LNCaP clone FGC (cell line): ENCODE results near the gene CIT.
"Not testable (repeated sequence)": the region's sequence is repeated elsewhere in the genome, so short reads cannot be mapped to it uniquely, and the experiment has no call there.

ENCODE experiments used
- DNase-seq: peaks from one replicate; pipeline ENCODE4 v3.0.0-alpha.2; 2011; ENCODE audit warnings: low read depth
- H3K4me3 ChIP-seq: 2 replicates; pipeline ENCODE4 v1.5.1; 2011; ENCODE audit warnings: mild to moderate bottlenecking, low read depth, low read length, control low read depth
- TF ChIP-seq, protein P1 (sequence below): IDR thresholded peaks from 2 replicates; pipeline ENCODE4 v1.5.1; 2012; ENCODE audit warnings: mild to moderate bottlenecking; ENCODE audit not compliant: control insufficient read depth, insufficient read depth; ENCODE audit errors: extremely low read depth

Gene CIT

DNA sequence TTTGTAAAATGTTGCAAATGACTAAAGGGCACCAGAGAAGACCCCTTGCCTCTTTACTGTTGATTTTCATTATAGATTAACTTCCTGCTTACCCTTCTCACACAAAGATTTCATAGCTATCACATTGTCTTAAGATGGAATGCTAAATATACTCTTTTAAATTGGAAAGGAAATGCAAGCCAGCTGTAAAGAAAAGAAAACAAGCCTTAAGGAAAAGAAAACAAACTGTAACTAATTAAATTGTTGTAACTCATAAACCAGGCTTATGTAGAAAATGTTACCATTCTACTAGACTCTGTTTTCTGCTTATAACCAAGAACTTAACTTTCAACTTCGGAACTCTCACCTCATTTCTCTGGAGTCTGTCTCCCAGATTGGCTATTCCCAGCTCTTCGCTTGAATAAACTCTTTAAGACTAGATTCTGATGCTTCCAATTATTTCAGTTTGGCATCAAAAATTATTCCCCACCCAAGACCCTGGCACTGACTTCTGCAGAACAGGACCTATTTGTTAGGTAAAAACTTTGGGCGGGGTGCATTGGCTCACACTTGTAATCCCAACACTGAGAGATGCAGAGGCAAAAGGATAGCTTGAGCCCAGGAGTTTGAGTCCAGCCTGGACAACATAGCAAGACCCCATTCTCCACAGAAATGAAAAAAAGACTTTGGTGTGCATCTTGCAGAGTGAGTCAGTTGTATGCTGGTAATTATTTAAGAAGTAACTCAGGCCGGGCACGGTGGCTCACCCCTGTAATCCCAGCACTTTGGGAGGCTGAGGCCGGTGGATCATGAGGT is 36.6 kb upstream of the CIT start:
- TF ChIP-seq, protein P1, sequence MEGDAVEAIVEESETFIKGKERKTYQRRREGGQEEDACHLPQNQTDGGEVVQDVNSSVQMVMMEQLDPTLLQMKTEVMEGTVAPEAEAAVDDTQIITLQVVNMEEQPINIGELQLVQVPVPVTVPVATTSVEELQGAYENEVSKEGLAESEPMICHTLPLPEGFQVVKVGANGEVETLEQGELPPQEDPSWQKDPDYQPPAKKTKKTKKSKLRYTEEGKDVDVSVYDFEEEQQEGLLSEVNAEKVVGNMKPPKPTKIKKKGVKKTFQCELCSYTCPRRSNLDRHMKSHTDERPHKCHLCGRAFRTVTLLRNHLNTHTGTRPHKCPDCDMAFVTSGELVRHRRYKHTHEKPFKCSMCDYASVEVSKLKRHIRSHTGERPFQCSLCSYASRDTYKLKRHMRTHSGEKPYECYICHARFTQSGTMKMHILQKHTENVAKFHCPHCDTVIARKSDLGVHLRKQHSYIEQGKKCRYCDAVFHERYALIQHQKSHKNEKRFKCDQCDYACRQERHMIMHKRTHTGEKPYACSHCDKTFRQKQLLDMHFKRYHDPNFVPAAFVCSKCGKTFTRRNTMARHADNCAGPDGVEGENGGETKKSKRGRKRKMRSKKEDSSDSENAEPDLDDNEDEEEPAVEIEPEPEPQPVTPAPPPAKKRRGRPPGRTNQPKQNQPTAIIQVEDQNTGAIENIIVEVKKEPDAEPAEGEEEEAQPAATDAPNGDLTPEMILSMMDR: no peak
- no peak overlapping the region for H3K4me3 ChIP-seq
- DNase-seq: no peak

DNA sequence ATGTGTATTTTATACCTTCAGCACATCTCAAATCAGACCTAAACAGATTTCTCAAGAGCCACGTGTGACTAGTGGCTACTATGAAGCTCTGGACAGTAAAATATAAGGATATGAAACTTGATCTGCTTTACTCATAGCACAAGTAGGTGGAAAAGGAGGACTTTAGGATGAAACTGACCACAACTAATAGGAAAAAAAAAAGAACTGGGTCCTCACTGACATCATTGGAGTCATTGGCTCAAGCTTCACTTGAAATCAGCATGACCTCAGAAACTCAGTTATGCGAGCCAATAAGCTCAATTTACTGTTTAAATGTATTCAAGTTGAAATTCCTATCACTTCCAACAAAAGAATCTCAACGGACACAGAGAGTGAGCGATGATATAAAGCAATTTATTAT is 34.1 kb upstream of the CIT start:
- no peak for DNase-seq
- TF ChIP-seq, protein P1: no peak
- H3K4me3 ChIP-seq: no peak overlapping the region

DNA sequence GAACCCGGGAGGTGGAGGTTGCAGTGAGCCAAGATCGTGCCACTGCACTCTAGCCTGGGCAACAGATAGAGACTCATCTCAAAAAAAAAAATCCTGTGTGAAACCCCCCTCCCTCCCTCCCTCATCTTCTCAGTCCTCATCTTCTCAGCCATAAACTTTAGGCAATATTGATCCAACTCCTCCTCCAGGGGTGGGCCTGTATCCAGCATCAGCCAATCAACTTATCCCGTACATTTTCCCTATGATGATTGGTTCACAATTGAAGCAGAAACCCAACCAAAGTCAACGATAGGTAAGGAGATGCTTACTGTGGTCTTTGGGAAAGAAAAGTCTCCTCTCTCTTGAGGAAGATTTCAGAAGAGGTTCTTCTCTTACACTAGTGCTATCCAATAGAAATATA is 33.5 kb upstream of the CIT start:
- no peak overlapping the region for H3K4me3 ChIP-seq
- no peak for DNase-seq
- TF ChIP-seq, protein P1: no peak

DNA sequence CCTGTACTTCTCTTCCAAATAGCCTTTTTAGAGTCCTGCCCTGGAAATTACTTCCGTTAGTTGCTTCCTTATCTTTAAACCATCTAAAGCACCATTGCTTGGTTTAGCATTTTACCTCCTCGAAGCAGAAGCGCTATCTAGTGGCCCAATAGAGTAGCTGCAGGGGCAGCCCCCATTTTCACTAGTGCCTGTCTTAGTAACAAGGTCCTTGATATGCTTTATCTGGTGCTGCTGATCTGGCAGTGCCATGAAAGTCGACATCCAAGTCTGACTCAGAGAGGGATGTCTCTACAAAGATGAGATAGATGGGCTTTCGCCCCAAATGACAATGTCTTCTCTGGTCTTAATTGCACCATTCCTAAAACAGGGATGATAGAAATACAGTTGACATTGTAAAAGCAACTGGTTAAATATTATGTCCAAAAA is 25.0 kb upstream of the CIT start:
- peak; percentile 72 for DNase-seq
- no peak overlapping the region for H3K4me3 ChIP-seq
- TF ChIP-seq, protein P1: peak; percentile 97

DNA sequence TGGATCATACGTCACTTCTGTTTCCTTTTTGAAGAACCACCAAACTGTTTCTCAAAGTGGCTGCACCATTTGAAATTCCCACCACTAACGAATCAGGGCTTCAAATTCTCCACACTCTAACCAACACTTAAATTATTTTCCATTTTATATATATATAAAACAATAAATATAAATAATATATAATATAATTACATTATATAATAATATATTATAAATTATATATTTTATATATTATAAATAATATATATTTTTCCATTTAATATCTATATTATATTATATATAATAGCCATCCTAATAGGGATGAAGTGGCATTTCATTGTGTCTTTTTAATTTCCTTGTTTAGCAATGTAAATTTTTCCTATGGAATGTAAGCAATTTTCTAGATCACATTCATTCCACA is 24.6 kb upstream of the CIT start:
- H3K4me3 ChIP-seq: no peak overlapping the region

DNA sequence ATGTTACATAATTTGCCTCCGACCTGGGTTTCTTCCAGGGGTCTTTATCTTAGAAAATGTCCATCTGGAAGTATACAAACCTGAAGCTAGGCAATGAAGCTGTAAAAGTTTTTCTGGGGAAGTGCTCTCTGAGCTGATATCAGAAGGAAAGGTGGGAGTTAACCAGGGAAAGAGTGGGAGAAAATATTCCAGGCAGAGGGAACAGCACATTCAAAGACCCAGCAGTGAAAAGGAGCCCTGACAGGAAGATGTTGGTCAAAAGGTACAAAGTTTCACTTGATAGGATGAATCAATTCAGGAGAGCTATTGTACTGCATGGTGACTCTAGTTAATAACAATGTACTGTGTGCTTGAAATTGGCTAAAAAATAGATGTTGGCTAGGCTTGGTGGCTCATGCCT is 17.8 kb upstream of the CIT start:
- TF ChIP-seq, protein P1: no peak
- no peak overlapping the region for H3K4me3 ChIP-seq
- DNase-seq: no peak

More for the DNA sequence above, 24.6 kb upstream of the CIT start:
- no peak for DNase-seq
- TF ChIP-seq, protein P1: no peak

DNA sequence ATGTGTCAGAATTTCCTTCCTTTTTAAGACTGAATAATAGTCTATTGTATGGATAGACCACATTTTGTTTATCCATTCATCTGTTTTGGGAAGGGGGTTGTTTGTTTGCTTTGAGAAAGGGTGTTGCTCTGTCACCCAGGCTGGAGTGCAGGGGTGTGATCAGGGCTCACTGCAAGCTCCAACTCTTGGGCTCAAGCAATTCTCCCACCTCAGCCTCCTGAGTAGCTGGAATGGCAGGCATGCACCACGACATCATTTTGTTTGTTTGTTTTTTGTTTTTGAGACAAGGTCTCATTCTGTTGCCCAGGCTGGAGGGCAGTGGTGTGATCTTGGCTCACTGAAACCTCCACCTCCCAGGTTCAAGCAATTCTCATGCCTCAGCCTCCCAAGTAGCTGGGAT is 15.5 kb upstream of the CIT start:
- not testable (repeated sequence) for H3K4me3 ChIP-seq, DNase-seq
